ENCODE measurements around the gene ALG3.

The ALG3 gene

GRCh38 chr3:184222521-184222920 lies 26.2 kb downstream of the ALG3 start:
- H3K36me3 ChIP-seq (ENCODE audit: low read depth), result no peaks in the 10 kb centered on the region
- no peak overlapping the region for H3K4me3 ChIP-seq (ENCODE audit: severe bottlenecking)
- no peaks in the 10 kb centered on the region for H3K4me1 ChIP-seq (ENCODE audit: insufficient read depth, poor library complexity, severe bottlenecking)
- no peak for ATAC-seq (ENCODE audit: low read depth)
- no peak overlapping the region for H3K27ac ChIP-seq (ENCODE audit: poor library complexity, severe bottlenecking)
- no peak for DNase-seq (ENCODE audit: low spot score)
- no peaks in the 10 kb centered on the region for H3K27me3 ChIP-seq (ENCODE audit: insufficient read depth, poor library complexity, severe bottlenecking)
- no peaks in the 10 kb centered on the region for H3K9me3 ChIP-seq (ENCODE audit: severe bottlenecking)
- no peak for TF ChIP-seq CTCF (IDR thresholded peaks at IDR 0.05; ENCODE audit: poor library complexity, severe bottlenecking)

GRCh38 chr3:184218814-184219213 lies 29.9 kb downstream of the ALG3 start:
- H3K27me3 ChIP-seq (ENCODE audit: insufficient read depth, poor library complexity, severe bottlenecking), result no peaks in the 10 kb centered on the region
- H3K9me3 ChIP-seq (ENCODE audit: severe bottlenecking), result no peaks in the 10 kb centered on the region
- ATAC-seq (ENCODE audit: low read depth) (no peak), DNase-seq (ENCODE audit: low spot score) (no peak)
- no peak overlapping the region for H3K4me3 ChIP-seq (ENCODE audit: severe bottlenecking)
- H3K27ac ChIP-seq (ENCODE audit: poor library complexity, severe bottlenecking), result no peak overlapping the region
- no peaks in the 10 kb centered on the region for H3K4me1 ChIP-seq (ENCODE audit: insufficient read depth, poor library complexity, severe bottlenecking)
- no peak for TF ChIP-seq CTCF (IDR thresholded peaks at IDR 0.05; ENCODE audit: poor library complexity, severe bottlenecking)
- H3K36me3 ChIP-seq (ENCODE audit: low read depth), result no peaks in the 10 kb centered on the region

GRCh38 chr3:184211718-184212117 lies 37.0 kb downstream of the ALG3 start:
- H3K4me1 ChIP-seq (ENCODE audit: insufficient read depth, poor library complexity, severe bottlenecking), result no peaks in the 10 kb centered on the region
- H3K4me3 ChIP-seq (ENCODE audit: severe bottlenecking), result no peak overlapping the region
- H3K27me3 ChIP-seq (ENCODE audit: insufficient read depth, poor library complexity, severe bottlenecking), result no peaks in the 10 kb centered on the region
- DNase-seq (ENCODE audit: low spot score) (no peak), ATAC-seq (ENCODE audit: low read depth) (no peak)
- TF ChIP-seq CTCF (IDR thresholded peaks at IDR 0.05; ENCODE audit: poor library complexity, severe bottlenecking), result no peak
- no peak overlapping the region for H3K27ac ChIP-seq (ENCODE audit: poor library complexity, severe bottlenecking)
- no peaks in the 10 kb centered on the region for H3K36me3 ChIP-seq (ENCODE audit: low read depth)
- H3K9me3 ChIP-seq (ENCODE audit: severe bottlenecking), result no peaks in the 10 kb centered on the region

GRCh38 chr3:184211297-184211696 lies 37.5 kb downstream of the ALG3 start:
- DNase-seq (ENCODE audit: low spot score), result no peak
- TF ChIP-seq CTCF (IDR thresholded peaks at IDR 0.05; ENCODE audit: poor library complexity, severe bottlenecking), result no peak
- Histone ChIP-seq H3K4me3 (ENCODE audit: severe bottlenecking) (no peak overlapping the region), H3K27ac (ENCODE audit: poor library complexity, severe bottlenecking) (no peak overlapping the region), H3K36me3 (ENCODE audit: low read depth) (no peaks in the 10 kb centered on the region), H3K27me3 (ENCODE audit: insufficient read depth, poor library complexity, severe bottlenecking) (no peaks in the 10 kb centered on the region), H3K4me1 (ENCODE audit: insufficient read depth, poor library complexity, severe bottlenecking) (no peaks in the 10 kb centered on the region), H3K9me3 (ENCODE audit: severe bottlenecking) (no peaks in the 10 kb centered on the region)
- ATAC-seq (ENCODE audit: low read depth), result no peak

DNA sequence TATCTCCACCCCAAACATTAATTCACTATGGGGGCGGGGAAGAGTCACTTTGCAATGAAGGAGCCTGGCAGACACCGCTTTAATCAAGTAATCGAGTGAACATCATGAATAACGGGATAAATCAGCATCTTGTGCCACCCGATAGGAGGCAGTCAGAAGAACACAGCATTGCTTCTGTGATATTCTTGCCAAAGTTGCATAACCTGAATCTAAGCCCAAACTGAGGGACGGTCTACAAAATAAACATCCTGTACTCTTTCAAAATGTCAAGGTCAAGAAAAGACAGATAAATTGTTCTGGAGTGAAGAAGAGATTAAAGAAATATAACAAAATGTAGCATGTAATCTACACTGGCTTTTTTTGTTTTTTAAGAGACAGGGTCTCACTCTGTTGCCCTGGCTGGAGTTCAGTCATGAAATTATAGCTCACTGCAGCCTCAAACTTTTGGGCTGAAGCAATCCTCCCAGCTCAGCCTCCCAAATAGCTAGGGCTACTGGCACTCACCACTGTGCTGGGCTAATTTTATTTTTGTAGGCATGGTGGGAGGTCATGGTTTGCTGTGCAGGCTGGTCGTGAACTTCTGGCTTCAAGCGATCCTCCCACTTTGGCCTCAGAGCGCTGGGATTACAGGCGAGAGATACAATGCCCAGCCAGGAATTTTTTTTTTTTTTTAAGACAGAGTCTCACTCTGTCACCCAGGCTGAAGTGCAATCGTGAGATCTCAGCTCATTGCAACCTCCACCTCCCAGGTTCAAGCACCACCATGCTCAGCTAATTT lies 39.4 kb downstream of the ALG3 start:
- ATAC-seq (ENCODE audit: low read depth) (no peak), DNase-seq (ENCODE audit: low spot score) (no peak)
- Histone ChIP-seq H3K4me3 (ENCODE audit: severe bottlenecking) (no peak overlapping the region), H3K36me3 (ENCODE audit: low read depth) (no peaks in the 10 kb centered on the region), H3K9me3 (ENCODE audit: severe bottlenecking) (no peaks in the 10 kb centered on the region), H3K4me1 (ENCODE audit: insufficient read depth, poor library complexity, severe bottlenecking) (no peaks in the 10 kb centered on the region), H3K27ac (ENCODE audit: poor library complexity, severe bottlenecking) (no peak overlapping the region), H3K27me3 (ENCODE audit: insufficient read depth, poor library complexity, severe bottlenecking) (no peaks in the 10 kb centered on the region)
- TF ChIP-seq CTCF (IDR thresholded peaks at IDR 0.05; ENCODE audit: poor library complexity, severe bottlenecking), result no peak

Measured in RWPE2 (cell line).